Measurements from ENCODE around the gene LHFPL3.

LHFPL3 gene

GRCh38 chr7:104890216-104890615, 561.8 kb downstream of the LHFPL3 start:
- no peak overlapping the region for H3K4me3 ChIP-seq (ENCODE audit: low read length)
- no peaks in the 10 kb centered on the region for H3K9me3 ChIP-seq (replicated peaks; ENCODE audit: insufficient read depth, low read length)
- H3K79me2 ChIP-seq (ENCODE audit: low read length), result no peaks in the 10 kb centered on the region
- H3F3A ChIP-seq (ENCODE audit: insufficient read depth, low read length), result peaks cover 3% of the 10 kb centered on the region
- no peak for DNase-seq
- H2AFZ ChIP-seq (ENCODE audit: low read length), result no peak overlapping the region
- H3K4me1 ChIP-seq (ENCODE audit: low read length), result peaks cover 19% of the 10 kb centered on the region
- H3K27me3 ChIP-seq (replicated peaks; ENCODE audit: insufficient read depth, low read length), result no peaks in the 10 kb centered on the region
- no peak overlapping the region for H3K9ac ChIP-seq (ENCODE audit: low read length)
- no peaks in the 10 kb centered on the region for H4K20me1 ChIP-seq (ENCODE audit: insufficient read depth, low read length)
- H3K36me3 ChIP-seq (replicated peaks; ENCODE audit: insufficient read depth, low read length), result no peaks in the 10 kb centered on the region
- H3K4me2 ChIP-seq (ENCODE audit: low read depth, low read length), result no peak overlapping the region
- no peak for TF ChIP-seq EZH2phosphoT487 (IDR thresholded peaks at IDR 0.05; ENCODE audit: low read length)
- TF ChIP-seq CTCF (IDR thresholded peaks at IDR 0.05; ENCODE audit: low read length), result no peak
- no peak for TF ChIP-seq EZH2 (optimal IDR thresholded peaks at IDR 0.05; ENCODE audit: low read depth, low read length)
- H3K9me2 ChIP-seq (replicated peaks; ENCODE audit: insufficient read depth, low read length), result no peaks in the 10 kb centered on the region
- H3K27ac ChIP-seq (ENCODE audit: low read length), result no peak overlapping the region

GRCh38 chr7:104891949-104892348, 563.5 kb downstream of the LHFPL3 start:
- Histone ChIP-seq H3K9ac (ENCODE audit: low read length) (no peak overlapping the region), H3K9me3 (replicated peaks; ENCODE audit: insufficient read depth, low read length) (no peaks in the 10 kb centered on the region), H3K4me2 (ENCODE audit: low read depth, low read length) (no peak overlapping the region)

GRCh38 chr7:104894314-104894713, 565.9 kb downstream of the LHFPL3 start:
- DNase-seq, result no peak
- Histone ChIP-seq H3F3A (ENCODE audit: insufficient read depth, low read length) (peaks cover 29% of the 10 kb centered on the region), H3K4me2 (ENCODE audit: low read depth, low read length) (no peak overlapping the region), H3K9me2 (replicated peaks; ENCODE audit: insufficient read depth, low read length) (no peaks in the 10 kb centered on the region), H4K20me1 (ENCODE audit: insufficient read depth, low read length) (no peaks in the 10 kb centered on the region), H3K79me2 (ENCODE audit: low read length) (no peaks in the 10 kb centered on the region), H3K27ac (ENCODE audit: low read length) (no peak overlapping the region), H3K9ac (ENCODE audit: low read length) (no peak overlapping the region), H3K36me3 (replicated peaks; ENCODE audit: insufficient read depth, low read length) (no peaks in the 10 kb centered on the region), H3K4me1 (ENCODE audit: low read length) (peaks cover 52% of the 10 kb centered on the region), H3K27me3 (replicated peaks; ENCODE audit: insufficient read depth, low read length) (no peaks in the 10 kb centered on the region), H2AFZ (ENCODE audit: low read length) (no peak overlapping the region), H3K4me3 (ENCODE audit: low read length) (no peak overlapping the region), H3K9me3 (replicated peaks; ENCODE audit: insufficient read depth, low read length) (no peaks in the 10 kb centered on the region)
- TF ChIP-seq CTCF (IDR thresholded peaks at IDR 0.05; ENCODE audit: low read length), result no peak
- TF ChIP-seq EZH2phosphoT487 (IDR thresholded peaks at IDR 0.05; ENCODE audit: low read length), result no peak
- no peak for TF ChIP-seq EZH2 (optimal IDR thresholded peaks at IDR 0.05; ENCODE audit: low read depth, low read length)

More at GRCh38 chr7:104891949-104892348, 563.5 kb downstream of the LHFPL3 start:
- Histone ChIP-seq H3K27me3 (replicated peaks; ENCODE audit: insufficient read depth, low read length) (no peaks in the 10 kb centered on the region), H3K4me3 (ENCODE audit: low read length) (no peak overlapping the region), H3K79me2 (ENCODE audit: low read length) (no peaks in the 10 kb centered on the region), H3K9me2 (replicated peaks; ENCODE audit: insufficient read depth, low read length) (no peaks in the 10 kb centered on the region), H3K36me3 (replicated peaks; ENCODE audit: insufficient read depth, low read length) (no peaks in the 10 kb centered on the region), H2AFZ (ENCODE audit: low read length) (no peak overlapping the region), H3K27ac (ENCODE audit: low read length) (no peak overlapping the region), H4K20me1 (ENCODE audit: insufficient read depth, low read length) (no peaks in the 10 kb centered on the region), H3K4me1 (ENCODE audit: low read length) (peaks cover 36% of the 10 kb centered on the region), H3F3A (ENCODE audit: insufficient read depth, low read length) (peaks cover 19% of the 10 kb centered on the region)
- DNase-seq, result no peak
- TF ChIP-seq CTCF (IDR thresholded peaks at IDR 0.05; ENCODE audit: low read length) (no peak), EZH2 (optimal IDR thresholded peaks at IDR 0.05; ENCODE audit: low read depth, low read length) (no peak), EZH2phosphoT487 (IDR thresholded peaks at IDR 0.05; ENCODE audit: low read length) (no peak)
